ENCODE data around the gene TGM4.

- TF ChIP-seq CTCF (IDR thresholded peaks at IDR 0.05): no peak
- TF ChIP-seq EP300 (IDR thresholded peaks at IDR 0.05): no peak
Observed at GRCh38 chr3:44918087-44918486, 43.7 kb downstream of the TGM4 start.

Data from ovary (tissue), 3 donors.